ENCODE measurements around the gene PHF19. TPM values are rescaled to one million over a fixed set of nuclear protein-coding genes. Genes with fewer than 3 reads are reported as not detected.

PHF19 gene
- total RNA-seq, 1 experiment from 2014 or later: 77.5 TPM

DNA sequence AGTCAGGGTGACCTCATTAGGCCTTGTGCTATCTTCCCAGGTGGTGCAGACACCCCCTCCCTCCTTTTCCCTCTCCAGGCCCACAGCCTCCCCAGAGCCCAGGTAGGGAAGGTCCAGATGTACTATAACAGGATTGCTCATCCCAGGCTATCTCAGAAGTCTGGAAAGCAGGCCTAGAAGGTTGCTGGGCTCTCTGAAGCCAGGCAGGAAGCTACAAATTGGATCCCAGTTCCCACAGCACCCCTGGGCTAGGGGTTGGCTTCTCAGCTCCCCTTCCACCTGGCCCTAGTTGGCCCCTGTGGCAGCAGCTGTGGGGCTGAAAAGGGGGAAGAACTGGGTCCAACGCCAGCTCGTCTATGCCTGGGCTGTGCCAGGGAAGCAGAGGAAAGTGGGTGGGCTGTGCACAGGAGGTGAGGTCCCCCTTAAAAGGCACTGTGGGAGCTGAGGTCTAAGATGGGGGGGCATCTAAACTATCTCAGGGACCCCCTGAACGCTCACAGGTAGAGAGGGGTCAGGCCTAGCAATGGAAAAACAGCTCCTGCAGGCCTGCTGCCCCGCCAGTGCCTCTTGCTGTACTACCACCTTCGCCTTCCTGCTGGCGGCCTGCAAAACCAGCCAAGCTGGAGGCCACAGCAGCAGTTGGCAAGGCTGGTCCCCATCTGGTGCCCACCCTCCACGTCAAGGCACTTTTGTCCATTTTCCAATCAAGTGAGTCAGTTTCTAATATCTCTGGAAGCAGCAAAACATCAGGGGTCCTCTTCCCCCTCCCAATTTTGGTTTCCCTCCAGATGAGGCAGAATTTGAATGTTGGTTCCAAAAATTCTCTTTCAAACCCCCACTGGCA, 20.9 kb downstream of the PHF19 start:
- no peak for DNase-seq (ENCODE audit: low read depth)

- no peak for DNase-seq (ENCODE audit: low read depth)
Observed at GRCh38 chr9:120854596-120855327, 22.2 kb downstream of the PHF19 start.

DNA sequence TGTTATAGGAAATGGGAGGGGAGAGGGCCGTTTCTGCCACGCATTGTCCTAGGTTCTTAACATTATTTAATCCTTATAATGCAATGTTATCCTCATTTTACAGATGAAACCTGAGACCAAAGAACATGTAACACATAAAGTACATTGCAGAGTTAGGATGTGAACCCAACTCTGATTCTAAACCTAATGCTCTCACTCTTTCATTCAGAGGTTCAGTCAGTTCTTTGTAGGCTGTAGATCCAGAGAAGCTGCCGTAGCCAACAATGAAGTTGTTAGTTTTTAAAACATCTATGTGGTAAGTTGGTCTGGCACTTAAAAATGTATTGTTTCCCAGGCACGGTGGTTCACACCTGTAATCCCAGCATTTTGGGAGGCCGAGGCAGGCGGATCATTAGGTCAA, 23.8 kb downstream of the PHF19 start:
- no peak for DNase-seq (ENCODE audit: low read depth)

DNA sequence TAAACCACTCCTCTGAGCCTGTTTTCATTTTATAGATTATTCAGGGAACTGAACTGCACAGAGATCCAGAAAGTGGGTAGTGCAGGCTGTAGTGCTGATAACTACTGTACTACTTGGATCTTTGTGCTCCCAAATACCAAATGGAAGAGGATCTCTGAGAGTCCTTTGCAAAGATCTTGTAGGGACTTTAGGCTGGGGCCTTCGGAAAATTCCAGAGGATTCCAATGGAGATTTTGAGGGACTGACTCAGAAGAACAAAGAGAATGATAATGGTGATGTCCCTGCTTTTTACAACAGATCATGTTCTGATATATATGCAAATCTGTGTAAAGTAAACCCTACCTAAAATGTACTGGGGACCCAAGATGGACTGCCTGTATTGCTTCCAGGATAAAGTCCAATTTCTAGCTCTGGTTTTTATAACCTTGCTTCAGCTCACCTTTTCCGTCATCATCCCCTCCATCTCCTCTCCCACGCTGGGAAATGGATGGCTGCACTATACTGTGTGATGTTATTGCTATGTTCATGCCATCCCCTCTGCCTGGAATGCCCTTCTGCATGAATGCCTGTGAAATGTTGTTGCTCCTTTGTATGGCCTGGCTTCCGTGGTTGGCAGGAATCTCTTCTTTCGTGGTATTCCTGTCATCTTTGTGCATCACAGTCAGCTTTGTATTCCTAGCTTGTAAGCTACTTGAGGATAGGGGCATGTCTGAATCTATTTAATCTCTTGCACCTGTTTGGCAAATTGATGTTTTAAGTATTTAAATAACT, 24.6 kb downstream of the PHF19 start:
- peak; percentile 22 for DNase-seq (ENCODE audit: low read depth)

DNA sequence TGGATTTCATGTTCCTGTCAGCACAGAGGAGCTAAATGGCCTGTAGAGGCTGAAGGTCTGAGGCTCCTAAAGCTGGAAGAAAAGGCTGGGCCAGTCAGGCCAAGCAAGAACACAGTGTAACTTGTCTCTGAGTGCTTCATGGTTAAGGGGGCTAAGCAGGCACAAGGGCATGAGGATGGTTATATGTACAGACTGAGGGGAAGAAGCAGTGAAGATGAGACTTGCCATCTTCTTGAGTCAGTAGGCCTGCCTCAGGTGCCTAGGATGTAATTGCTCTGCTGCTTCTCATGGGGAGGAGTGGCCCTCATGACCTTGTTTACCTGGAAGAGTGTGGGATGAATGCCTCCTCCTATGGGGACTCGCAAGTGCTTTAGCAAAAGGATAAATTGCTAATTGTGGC, 25.5 kb downstream of the PHF19 start:
- DNase-seq (ENCODE audit: low read depth): no peak

DNA sequence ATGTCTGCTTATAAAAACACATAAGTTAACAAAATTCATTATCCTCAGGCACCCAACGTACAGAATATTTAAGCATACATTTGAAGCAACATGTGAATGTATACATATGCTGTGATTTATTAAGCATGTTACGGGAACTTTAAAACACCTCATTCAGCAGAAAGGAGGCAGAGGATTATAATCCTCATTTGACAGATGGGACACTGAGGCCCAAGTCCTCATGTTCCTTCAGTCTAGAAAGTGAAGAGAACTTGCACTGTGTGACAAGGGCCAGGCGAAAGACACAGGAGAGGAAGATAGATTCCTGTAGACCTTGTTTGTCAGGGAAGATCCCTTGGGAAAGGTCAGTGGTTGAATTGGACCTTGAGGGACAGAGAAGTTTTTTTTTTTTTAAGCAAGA, 26.7 kb downstream of the PHF19 start:
- DNase-seq (ENCODE audit: low read depth): no peak

DNA sequence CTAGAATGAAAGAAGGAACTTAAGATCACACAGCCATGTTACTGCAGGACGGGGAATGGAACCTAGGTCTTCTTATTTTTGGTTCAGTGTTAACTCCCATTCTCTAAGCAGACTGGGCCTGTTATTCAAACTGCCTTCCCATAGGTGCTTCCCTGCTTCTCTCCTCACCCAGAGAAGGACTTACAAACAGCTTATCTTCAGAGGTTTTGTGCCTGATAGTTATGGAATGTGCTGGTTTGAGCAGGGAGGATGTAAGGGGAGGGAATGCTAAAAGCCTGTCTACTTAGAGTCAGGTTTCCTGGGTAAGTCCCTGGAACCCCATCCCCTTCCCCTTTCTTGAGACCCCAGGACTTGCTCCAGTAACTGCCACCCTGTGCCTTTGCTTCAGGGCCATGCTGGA, 30.1 kb downstream of the PHF19 start:
- no peak for DNase-seq (ENCODE audit: low read depth)

GRCh38 chr9:120846251-120846889, 30.6 kb downstream of the PHF19 start:
- DNase-seq (ENCODE audit: low read depth): no peak

GRCh38 chr9:120845255-120845654, 31.7 kb downstream of the PHF19 start:
- DNase-seq (ENCODE audit: low read depth): peak; percentile 32

DNA sequence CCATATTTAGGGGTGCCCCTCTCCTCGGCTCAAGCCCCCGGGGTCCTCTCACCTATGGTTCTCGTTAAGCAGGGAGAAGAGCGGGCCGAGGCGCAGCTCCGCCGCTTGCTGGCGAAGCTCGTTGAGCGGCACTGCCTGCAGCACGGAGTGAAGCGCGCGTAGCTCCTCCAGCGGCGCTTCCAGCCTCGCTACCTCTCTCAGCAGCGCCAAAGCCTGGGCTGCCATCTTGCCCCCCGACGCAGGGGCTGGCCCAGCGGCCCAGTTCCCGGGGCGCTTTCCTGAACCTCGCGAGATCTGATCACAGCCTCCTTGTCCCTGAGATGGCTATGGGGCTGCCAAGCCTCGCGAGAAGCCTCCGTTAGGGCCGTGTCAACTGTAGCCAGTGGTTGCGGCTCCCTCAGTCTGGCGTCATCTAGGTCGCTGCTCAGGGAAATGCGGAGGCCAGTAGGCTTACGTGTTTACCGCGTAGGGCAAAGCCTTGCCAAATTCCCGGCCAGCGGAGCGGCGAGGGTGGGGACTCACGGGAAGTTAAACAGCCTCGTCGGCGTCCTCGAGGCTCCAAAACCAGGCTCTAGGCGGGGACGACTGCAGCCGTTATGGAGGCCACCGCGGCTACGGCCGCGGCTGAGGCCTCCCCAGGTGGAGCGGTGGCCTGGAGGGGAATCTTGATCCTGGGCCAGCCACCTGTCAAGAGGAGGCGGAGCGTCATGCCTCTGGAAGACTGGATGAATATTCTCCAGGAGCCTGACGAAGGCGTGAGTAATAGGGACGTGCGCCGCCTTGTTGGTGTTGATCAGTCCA, 34.1 kb downstream of the PHF19 start, which contains the start of gene PSMD5:
Gene PSMD5 (minus strand): TSS at position 238 of the 801 bp plus-strand sequence. CDS start 13 bp downstream, at position 225.
- DNase-seq (ENCODE audit: low read depth): peak; percentile 98

DNA sequence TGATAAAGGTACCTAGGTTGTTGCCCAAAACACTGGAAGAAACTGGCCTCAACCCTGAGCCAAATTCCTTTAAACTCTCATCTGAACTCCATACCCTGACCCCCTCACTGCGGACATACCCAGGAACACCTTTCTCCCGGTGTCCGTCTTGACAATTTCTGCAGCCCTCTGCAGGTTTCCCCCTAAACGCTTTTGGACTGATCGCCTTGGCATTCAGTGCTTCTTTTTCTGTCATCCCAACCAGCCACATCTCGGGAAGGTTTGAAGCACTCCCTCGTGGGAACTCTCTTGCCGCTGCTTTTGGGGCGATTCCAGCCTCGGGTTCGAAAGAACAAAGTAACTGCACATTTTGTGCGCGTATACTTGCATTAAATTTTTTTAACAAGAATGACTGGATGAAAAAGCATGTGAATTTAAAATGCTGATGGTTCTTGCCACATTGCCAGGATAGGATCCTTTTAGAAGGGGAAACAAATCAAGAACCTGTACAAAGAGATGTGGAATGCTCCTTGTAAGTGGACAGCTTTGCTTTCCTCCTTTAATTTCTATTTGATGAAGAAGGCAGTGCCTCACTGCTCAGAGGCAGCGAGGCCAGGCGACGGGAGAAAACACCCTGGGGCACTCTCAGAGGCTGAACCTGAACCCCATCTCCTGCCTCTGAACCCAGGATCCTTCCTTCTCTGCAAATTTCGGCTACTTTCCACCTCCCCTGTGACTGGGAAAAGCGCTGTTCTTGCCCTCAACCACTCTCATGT, 34.9 kb downstream of the PHF19 start:
- no peak for DNase-seq (ENCODE audit: low read depth)

- DNase-seq (ENCODE audit: low read depth): peak; percentile 12
Observed at GRCh38 chr9:120839146-120839545, 37.8 kb downstream of the PHF19 start.

DNA sequence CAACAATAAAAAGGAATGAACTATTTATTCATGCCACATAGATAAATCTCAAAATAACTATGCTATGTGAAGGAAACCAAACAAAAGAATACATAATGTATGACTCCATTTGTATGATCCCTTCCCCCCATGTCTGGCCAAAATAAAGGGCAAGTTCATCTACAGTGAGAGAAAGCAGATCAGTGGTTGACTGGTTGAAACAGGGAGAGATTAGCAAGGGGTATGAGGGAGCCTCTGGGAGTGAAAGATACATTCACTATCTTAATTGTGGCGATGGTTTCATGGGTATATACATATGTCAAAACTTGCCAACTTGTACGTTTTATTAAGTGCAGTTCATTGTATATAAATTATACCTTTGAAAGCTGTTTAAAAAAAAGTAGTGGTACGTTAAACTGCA, 39.1 kb downstream of the PHF19 start:
- no peak for DNase-seq (ENCODE audit: low read depth)

- no peak for DNase-seq (ENCODE audit: low read depth)
Observed at GRCh38 chr9:120833325-120833724, 43.7 kb downstream of the PHF19 start.

- no peak for DNase-seq (ENCODE audit: low read depth)
Observed at GRCh38 chr9:120832807-120833206, 44.2 kb downstream of the PHF19 start.

GRCh38 chr9:120830865-120831264, 46.1 kb downstream of the PHF19 start:
- no peak for DNase-seq (ENCODE audit: low read depth)

- peak; percentile 17 for DNase-seq (ENCODE audit: low read depth)
Observed at GRCh38 chr9:120830151-120830550, 46.8 kb downstream of the PHF19 start.

GRCh38 chr9:120829650-120830049, 47.3 kb downstream of the PHF19 start:
- DNase-seq (ENCODE audit: low read depth): no peak

DNA sequence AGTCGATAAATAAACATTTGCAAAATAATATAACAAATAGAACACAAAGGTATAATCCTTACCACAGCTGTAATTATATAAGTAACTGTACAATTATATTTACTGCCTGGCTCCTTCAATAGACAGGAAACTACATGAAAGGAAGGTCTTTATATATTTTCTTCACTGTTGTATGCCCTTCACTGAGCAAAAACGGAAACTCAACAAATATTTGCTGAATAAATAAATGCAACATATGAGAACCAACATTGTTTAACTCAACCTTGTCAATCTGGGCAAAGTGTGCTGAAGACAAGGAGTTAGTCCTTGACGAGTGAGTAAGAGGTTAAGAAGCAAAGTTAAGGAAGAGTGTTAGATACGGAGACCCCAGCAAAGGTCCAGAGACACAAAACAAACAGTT, 56.9 kb downstream of the PHF19 start:
- no peak for DNase-seq (ENCODE audit: low read depth)

DNA sequence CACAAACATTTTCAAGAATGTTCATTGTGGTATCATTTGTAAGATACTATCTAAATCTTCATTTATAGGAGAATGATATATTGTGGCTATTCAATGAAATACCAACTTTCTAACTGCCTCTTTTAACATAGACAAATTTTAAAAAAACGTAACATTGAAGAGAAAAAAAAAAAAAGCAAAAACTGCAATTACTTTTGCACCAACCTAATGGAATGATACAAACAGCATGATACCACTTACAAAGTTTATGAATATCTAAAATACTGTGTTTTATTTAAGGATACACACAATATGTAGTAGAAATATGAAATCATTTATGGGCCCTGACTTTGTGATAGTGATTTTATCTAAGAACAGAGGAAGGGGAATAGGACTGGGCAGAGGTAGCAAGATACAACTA, 58.4 kb downstream of the PHF19 start:
- DNase-seq (ENCODE audit: low read depth): no peak
